GM21825 (cell line): ENCODE data around the gene DKKL1.

Experiments used
- ATAC-seq: cut with Tn5 transposase; IDR thresholded peaks from one replicate; pipeline ENCODE4 v1.9.1; 2021; ENCODE audit warnings: mild to moderate bottlenecking, moderate library complexity; ENCODE audit not compliant: unreplicated experiment

DKKL1 gene

DNA sequence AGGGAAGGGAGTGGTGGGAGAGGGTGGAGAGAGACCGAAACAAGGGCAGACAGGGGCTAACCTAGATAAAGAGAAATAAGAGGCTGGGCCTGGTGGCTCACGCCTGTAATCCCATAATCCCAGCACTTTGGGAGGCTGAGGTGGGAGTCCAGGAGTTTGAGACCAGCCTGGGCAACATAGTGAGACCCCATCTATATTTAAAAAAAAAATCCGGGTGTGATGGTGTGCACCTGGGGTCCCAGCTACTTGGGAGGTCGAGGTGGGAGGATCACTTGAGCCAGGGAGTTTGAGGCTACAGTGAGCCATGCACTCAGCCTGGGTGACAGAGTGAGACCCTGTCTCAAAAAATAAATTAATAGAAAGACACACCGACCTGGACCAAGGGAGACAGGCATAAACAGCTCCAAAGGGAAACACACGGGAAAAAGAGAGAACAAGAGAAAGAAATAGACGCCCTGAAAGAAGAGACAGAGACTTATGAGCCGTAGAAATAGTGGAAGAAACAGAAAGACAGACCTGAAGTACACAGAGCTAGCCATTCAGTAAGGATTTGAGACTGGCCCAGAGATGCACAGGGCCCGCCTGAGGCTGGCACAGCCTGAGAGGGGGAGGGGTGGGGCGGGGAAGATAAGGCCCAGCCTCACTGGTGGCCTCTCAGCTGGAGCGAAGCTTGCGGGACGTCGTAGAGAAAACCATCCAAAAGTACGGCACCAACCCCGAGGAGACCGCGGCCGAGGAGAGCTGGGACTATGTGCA lies 26.2 kb upstream of the DKKL1 start:
- no peak for ATAC-seq

DNA sequence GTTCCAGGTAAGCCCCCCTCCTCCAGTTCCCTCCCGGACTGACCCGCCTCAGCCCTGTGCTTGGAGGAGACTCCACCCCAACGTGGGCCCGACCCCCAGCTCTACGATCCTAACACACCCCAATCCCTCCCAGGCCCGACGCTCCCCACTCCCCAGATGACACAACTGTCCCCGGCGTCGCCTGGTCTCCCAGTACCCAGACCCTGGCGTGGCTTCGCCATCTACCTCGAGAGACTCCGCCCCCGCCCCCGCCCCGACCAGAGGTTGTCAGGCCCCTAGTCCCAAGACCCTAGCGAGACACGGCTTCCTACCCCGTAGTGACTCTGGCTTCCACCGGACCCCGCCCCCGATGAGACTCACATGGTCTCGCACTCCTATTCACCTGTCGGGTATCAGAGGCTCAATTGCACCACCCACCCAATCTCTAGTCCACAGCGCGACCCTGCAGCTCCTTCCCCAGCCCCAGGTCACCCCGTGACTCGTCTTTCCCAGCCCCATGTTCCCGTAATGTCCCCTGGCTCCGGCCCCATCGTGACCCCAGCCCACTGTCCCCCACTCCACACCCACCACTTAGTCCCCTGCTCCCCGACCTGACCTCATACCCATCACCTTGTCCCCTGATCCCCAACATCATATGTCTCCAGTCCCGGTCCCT lies 25.5 kb upstream of the DKKL1 start:
- no peak for ATAC-seq

DNA sequence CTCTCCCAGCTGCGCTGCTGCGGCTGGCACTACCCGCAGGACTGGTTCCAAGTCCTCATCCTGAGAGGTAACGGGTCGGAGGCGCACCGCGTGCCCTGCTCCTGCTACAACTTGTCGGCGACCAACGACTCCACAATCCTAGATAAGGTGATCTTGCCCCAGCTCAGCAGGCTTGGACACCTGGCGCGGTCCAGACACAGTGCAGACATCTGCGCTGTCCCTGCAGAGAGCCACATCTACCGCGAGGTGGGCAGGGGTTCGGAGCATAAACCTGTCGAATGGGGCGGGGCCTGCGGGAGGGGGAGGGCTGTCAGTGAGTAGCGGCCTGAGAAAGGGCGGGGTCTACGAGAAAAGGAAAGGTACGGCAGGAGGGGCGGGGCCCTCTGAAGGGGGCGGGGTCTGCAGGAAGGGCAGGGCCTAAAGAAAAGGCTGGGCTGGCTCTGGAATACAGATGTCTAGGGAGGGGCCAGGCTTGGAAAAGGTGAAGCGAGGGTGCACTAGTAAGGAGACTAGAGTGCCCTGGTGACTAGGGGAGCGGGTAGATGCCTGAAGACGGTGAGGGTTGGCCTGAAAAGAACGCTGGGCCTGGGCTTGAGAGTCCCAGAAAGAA lies 24.9 kb upstream of the DKKL1 start:
- no peak for ATAC-seq

- no peak for ATAC-seq
Observed at GRCh38 chr19:49339301-49340068, 24.2 kb upstream of the DKKL1 start.

DNA sequence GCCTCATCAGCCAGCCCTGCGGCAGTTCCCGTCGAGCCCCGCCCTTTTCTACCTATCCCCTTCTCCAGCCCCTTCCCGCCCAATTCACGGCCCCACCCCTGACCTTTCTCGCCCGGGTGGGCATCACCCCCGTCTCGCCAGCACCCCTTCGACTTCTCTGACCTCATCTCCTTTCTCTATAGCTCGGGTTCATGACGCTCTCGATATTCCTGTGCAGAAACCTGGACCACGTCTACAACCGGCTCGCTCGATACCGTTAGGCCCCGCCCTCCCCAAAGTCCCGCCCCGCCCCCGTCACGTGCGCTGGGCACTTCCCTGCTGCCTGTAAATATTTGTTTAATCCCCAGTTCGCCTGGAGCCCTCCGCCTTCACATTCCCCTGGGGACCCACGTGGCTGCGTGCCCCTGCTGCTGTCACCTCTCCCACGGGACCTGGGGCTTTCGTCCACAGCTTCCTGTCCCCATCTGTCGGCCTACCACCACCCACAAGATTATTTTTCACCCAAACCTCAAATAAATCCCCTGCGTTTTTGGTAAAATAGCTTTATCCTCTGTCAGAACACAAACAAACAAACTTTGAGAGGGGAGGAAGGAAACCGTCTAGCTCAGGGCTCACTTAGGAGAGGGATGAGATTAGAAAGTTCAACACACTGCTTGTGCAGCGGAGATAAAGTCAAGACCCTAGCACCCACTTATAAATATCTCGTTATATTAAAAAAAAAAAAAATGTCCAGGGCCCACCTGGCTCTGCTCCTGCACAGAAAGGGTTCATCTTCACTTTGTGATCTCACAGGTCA lies 23.4 kb upstream of the DKKL1 start:
- ATAC-seq = peak; percentile 60

- ATAC-seq = no peak
Observed at GRCh38 chr19:49340865-49341718, 22.6 kb upstream of the DKKL1 start.

DNA sequence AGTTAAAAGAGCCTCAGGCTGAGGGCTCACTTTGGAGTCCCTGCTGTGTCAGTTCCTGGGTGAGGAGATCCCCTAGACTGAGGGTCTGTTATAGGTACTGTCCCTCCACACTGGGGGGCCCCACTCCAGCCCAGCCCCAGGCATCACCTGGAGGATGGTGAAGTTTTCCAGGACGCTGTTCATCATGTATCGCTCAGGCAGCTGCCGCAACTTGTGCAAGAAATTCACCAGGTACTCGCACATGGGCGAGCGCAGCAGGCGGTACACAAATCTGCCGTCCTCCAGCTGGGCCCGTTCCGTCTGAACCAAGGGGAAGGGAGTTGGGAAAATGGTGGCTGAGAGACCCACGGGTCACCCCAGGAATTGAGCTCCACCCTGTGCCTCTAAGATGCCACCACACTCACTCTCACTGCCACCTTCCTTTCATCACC lies 21.4 kb upstream of the DKKL1 start:
- no peak for ATAC-seq

DNA sequence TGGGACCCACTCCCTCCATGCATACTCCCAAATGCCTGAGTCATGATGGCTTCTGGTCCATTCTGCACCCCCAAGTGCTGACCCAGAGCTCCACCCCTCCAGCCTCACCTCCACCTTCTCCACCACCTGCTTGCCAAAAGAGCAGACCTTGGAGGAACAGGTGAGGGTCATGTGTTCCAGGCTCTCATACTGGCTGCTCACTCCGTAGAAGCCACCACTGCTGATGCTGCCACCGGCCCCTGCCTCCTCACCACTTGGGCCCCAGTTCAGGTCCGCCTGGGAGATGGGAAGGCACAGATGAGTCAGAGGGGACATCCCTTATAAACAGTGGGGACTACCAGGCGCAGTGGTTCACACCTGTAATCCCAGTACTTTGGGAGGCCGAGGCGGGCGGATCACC lies 20.6 kb upstream of the DKKL1 start:
- ATAC-seq = no peak

DNA sequence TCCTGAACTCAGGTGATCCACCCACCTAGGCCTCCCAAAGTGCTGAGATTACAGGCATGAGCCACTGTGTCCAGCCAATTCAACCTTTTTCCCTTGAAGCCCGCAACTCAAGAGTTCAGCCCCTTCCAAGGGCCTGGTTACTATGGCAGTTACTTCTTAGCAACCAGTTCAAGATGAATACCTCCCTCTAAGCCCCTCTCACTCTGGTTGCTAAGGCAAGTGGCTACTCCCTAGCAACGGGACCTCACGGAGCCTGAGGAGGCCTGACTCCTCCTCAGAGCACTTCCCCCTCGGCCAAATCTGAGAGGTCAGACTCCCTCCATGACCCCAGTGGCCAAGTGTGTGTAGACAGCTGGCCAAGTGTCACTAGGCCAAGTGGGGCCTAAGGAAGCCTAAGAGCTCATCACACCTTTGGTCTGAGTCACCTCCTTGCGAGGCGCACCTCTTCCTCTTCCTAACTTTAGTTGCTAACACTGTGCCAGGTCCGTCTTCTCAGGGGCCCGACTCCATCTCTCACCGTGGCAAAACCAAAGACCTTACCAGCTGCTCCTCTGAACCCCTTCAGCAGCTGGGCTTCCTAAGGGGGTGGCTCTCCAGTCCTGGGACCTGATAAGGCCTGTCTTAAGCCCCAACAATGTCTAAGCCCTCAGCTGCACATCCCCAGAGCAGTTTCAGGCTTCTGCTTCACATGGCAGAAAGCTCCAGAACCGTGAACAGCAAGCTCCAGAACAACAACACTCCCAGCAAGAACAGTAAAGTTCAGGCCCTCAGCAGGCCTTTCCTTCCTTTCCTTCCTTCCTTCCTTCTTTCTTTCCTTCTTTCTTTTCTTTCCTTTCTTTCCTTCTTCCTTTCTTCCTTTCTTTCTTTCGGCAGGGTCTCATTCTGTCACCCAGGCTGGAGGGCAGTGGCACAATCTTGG lies 18.9 kb upstream of the DKKL1 start:
- no peak for ATAC-seq

GRCh38 chr19:49347191-49347590 lies 16.5 kb upstream of the DKKL1 start:
- no peak for ATAC-seq

DNA sequence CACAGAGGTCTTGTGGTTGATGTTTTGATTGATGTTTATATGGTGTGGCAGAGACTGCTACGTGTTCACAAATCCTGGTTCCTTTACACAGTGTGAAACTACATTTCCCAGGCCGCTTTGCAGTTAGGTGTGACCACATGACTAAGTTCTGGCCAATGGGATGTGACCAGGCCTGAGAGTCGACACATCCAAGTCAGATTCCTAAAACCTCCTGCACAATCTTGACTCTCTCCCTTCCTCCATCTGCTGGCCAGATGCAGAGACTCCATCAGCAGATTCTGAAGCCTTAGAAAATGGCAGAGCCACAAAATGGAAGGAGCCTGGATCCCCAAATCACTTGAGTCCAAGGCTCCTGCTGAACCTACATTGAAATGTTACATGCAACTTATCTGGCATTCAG lies 15.8 kb upstream of the DKKL1 start:
- ATAC-seq = no peak

DNA sequence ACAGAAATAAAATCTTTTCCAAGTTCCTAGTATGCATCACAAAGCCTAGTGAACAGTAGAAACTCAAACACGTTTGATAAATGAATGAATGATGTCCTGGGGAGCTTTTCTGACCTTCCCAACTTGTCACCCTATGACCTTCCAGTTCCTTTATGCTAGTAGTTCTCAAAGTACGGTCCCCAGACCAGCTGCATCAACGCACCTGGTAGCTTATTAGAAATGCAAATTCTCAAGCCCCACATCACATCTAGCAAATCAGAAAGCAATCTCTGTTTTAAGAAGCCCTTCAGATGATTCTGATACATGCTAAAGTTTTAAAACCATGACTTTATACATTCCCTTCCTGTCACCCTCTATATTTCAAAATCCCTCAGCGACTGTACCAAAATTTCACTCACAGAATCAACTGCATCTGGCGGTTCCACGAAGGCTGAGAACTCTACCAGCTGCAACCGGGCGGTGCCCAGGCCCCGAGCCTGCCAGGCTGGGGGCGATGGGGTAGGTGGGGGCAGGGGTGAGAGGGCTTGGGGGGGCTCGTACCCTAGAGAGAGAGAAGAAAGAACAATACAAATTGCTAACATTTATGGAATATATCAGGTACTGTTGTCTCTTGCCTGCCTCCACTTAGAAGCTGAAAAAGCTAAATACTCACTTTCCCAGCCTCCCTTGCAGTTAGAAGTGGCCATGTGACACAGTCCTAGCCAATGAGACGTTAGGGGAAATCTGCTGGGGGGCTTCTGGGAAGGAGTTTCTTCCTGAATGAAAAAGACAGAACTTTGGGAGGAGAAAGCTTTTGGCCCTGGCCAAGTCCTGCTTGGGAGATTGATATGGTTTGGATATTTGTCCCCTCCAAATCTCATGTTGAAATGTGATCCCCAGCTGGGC lies 15.1 kb upstream of the DKKL1 start:
- no peak for ATAC-seq

DNA sequence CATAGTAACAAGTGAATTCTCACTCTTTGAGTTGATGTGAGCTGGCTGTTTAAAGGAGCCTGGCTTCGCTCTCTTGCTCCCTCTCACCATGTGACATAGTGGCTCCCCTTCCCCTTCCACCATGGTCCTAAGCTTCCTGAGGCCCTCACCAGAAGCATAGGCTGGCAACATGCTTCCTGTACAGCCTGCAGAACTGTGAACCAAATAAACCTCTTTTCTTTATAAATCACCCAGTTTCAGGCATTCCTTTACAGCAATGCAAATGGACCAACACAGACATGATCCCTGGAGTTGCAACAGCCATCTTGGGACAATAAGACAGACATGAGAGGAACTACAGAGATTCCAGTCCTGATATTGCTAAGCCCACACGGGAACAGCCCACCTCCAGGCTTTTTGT lies 14.1 kb upstream of the DKKL1 start:
- ATAC-seq = no peak

GRCh38 chr19:49355909-49356353 lies 7.7 kb upstream of the DKKL1 start:
- ATAC-seq = no peak

- ATAC-seq = no peak
Observed at GRCh38 chr19:49356382-49356781, 7.3 kb upstream of the DKKL1 start.

DNA sequence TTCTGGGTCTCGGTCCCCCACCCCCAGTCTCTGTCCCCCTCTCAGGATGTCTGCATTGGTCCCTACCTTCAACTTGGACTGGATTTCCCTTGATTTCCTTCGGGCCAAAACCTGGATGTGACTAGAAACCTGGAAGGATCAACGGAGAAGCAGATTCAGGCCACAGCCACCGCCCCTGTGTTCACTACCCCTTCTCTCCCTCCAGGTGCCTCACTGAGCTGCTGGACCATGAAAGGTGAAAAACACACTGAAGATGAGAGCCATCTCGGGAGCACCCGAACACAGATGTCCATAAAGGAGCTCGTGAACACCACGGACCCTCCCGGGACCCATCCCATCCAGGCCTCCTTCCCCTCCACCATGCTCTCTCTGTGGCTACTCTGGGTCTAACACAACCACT lies 6.5 kb upstream of the DKKL1 start:
- ATAC-seq = no peak
